Fibroblast of peridontal ligament (primary cell): ENCODE data around the gene PRDX1.
"Not testable (repeated sequence)": the region's sequence is repeated elsewhere in the genome, so short reads cannot be mapped to it uniquely, and the experiment has no call there.

Source experiments
- DNase-seq: peaks from one replicate; pipeline ENCODE4 v3.0.0-alpha.2; 2010; ENCODE audit errors: extremely low read depth

The PRDX1 gene

DNA sequence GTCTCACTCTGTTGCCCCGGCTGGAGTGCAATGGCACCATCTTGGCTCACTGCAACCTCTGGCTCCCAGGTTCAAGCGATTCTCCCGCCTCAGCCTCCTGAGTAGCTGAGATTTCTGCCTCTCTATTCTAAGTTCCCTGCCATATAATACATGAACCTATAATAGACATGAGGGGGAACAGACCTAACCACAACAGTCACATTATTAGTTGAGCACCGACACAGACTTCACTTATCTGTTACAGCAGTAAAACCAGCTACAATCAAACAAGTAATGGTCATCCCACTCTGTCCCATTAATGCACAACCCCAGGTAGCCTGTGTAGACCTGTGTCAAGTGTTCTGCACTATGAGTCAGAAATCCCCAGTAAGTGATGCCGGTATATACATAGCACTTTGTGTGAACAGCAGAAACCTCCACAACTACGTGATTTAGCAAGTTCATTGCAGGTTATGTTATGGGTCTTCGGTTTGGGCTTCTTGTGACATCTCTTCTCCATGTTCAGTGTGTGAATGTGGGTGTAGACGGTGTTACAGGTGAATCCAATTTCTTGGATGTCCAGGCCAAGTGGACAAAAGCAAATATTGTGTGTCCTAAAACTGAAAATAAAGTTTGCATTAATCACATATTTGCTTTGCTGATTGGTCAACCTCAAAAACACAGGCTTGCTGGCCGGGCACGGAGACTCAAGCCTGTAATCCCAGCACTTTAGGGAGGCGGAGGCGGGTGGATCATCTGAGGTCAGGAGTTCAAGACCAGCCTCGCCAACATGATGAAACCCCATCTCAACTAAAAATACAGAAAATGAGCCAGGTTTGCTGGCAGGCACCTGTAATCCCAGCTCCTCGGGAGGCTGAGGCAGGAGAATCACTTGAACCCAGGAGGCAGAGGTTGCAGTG, 18.0 kb downstream of the PRDX1 start:
- DNase-seq: no peak

DNA sequence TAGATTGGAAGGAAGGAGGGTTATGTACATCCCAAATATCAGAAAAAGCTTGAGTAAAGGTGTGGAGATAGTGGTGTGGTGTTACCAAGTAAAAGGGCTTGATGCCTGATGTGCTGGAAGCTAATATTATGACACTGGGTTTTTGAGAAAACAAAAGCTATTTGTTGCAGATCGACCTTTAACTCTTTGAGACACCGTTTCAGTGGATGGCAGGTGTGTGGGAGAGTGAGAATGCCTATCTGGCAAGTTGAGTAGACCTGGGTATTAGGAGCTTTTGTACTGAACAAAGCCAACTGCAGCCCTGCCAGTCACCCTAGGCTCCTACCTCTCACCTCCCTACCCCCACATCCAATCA, 20.2 kb downstream of the PRDX1 start:
- no peak for DNase-seq

DNA sequence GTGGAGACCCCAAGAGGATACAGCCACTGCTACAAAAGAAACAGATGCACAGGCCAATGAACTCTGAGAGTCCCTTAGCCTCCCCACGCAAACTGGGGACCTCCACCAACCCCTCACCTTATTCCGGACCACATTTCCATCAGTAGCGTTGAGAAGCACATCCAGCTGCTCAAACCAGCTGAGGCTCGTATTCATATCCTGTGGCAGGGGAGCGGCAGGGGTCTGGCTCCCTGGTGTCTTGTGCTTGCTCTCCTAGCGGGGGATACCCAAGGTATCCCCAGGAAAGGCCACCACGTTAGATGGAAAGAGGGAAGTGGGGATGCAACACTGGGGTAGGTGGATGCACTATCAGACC, 22.3 kb downstream of the PRDX1 start:
- no peak for DNase-seq

DNA sequence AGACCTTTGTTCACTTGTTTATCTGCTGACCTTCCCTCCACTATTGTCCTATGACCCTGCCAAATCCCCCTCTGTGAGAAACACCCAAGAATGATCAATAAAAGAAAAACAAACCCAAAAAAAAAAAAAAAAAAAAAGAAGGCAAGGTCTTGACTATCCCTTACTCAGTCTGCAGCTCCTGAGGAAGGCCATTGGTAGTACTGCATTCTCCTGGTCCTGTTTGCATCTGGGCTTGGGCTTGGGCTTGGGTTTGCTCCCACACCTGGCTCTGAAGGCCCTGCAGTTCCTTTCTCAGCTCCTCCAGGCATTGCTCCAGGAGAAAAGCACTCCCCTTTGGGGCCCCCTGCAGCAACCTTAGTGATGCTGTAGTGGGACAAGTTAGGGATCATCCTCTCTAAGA, 23.4 kb downstream of the PRDX1 start:
- no peak for DNase-seq

DNA sequence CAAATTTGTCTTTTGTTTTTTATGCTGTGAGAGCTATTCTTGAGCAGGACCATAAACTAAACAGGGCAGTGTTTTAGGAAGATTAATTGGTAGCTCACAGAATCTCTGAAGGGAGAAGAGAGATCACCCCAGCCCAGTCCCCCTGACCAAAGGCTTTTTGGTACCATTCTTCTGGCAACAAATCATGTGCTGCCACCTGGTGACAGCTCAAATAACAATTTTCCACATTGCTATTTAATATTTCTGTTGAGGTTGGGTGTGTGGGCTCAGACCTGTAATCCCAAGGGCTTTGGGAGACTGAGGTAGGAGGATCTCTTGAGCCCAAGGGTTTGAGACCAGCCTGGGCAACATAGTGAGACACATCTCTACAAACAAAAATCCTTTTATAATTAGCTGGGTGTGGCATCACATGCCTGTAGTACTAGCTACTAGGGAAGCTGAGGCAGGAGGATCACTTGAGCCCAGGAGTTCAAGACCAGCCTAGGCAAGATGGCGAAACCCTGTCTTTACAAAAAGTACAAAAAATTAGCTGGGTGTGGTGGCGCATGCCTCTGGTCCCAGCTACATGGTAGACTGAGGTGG, 28.5 kb downstream of the PRDX1 start:
- DNase-seq: peak; percentile 70

DNA sequence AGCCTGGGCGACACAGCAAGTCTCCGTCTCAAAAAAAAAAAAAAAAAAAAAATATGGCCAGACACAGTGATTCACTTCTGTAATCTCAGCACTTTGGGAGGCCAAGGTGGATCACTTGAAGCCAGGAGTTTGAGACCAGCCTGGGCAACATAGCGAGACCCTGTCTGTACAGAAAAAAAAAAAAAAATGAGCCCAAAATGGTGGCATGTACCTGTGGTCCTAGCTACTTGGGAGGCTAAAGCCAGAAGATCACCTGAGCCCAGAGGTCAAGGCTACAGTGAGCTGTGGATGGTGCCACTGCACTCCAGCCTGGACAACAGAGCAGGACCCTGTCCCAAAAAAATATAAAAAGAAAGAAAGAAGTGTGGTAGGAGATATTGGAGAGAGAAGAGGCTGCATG, 29.0 kb downstream of the PRDX1 start:
- no peak for DNase-seq

DNA sequence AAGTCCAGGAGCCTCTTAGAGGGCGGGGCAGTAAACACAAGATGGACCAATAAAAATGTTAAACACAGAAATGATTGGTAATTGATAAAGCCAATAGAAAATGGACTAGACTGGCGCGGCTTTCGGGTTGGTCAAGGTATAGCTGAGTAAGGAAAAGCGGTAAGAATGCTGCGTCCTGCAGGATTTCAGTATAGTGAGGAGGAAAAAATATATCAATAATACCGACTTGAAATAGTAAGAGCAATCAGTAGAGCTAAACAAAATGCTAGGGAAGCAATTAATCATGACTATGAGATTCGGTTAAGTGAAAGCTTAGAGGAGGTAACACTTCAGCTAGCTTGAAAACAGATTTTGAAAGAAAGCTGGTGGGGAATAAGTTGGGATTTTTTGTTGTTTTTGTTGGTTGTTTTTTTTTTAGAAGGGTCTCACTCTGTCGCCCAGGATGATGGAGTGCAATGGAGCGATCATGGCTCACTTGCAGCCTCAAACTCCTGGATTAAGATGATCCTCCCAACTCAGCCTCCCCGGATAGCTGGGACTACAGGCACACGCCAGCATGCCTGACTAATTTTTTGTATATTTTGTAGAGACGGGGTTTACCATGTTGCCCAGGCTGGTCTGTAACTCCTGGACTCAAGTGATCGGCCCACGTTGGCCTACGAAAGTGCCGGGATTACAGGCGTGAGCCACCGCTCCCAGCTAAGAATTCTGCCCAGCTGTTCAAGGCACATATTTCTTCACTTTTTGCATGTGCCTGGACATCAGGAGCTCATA, 30.0 kb downstream of the PRDX1 start:
- no peak for DNase-seq

DNA sequence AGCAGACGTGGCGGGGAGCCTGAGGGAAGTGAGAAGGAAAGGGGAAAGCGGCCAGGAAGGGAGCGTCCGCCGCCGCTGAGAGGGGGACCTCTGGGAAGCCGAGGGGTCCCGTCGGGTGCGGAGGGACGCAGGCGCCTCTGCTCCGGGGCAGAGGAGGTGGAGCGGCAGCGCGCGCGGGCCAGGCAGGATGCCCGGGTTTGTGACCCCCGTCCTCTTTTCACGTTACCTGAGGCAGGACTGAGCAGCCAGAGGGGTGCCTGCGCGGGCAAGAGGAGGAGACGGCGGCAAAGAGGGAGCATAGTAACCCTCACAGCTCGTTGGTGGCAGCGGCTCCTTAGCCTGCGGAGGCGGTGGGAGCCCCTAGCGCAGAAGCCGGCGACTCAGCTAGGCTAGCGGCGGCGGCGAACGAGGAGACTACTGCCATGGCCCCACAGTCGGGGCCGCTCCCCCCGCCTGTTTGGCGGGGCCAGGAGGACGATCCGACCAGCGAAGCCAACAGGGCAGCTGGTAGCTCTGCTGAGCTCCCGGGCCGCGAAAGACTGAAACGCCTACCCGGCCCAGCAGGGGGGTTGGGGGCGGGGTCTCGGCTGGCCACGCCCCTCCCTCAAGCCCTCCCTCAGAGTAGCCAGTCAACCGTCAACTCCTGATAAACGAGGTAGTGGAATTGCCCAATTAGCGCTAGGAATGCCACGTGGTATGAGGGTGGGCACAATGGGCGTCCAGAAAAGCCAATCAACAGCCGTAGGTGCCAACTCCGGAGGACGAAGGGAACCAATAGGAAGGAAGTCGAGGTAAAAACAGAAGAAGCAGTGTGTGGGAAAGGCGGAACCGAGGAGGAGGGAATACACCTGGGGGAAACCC, 30.8 kb downstream of the PRDX1 start, which contains the start of gene TESK2:
Gene TESK2, minus strand, starts transcription at position 538 of the 861 bp plus-strand sequence. CDS start 33,378 bp downstream, outside the sequence.
- DNase-seq: peak; percentile 99

DNA sequence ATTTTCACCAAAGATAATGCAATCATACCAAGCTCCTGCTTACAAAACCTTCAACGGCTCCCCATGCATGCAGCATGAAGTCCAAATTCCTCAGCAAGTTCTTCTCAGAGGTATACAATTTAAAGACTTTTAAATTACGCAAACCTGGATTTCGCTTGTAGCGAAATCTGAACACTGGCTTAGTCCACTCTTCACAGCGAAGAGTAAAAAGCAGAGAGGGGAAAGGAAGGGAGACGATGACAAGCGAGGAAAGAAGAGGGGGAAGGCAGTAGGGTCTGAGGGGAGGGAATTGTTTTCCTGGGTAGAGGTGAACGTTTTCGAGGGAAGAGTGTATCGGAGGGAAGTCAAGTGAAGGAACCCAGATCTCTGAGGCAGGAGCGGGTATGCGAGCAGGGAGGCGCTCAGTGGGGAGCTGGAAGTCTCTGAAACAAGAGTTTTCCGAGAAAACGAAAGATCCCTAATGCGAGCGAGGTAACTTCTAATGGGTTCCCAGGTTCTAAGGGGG, 31.5 kb downstream of the PRDX1 start:
- peak; percentile 34 for DNase-seq

DNA sequence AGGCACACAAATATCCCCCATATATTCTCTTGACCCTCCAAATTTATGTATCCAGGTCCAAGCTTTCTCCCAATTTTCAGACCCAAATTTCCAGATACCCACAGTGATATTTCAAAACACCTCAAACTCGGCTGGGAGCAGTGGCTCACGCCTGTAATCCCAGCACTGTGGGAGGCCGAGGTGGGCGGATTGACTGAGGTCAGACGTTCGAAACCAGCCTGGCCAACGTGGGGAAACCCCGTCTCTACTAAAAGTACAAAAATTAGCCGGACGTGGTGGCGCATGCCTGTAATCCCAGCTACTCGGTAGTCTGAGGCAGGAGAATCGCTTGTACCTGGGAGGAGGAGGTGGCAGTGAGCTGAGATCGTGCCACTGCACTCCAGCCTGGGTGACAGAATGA, 32.3 kb downstream of the PRDX1 start:
- DNase-seq: not testable (repeated sequence)

DNA sequence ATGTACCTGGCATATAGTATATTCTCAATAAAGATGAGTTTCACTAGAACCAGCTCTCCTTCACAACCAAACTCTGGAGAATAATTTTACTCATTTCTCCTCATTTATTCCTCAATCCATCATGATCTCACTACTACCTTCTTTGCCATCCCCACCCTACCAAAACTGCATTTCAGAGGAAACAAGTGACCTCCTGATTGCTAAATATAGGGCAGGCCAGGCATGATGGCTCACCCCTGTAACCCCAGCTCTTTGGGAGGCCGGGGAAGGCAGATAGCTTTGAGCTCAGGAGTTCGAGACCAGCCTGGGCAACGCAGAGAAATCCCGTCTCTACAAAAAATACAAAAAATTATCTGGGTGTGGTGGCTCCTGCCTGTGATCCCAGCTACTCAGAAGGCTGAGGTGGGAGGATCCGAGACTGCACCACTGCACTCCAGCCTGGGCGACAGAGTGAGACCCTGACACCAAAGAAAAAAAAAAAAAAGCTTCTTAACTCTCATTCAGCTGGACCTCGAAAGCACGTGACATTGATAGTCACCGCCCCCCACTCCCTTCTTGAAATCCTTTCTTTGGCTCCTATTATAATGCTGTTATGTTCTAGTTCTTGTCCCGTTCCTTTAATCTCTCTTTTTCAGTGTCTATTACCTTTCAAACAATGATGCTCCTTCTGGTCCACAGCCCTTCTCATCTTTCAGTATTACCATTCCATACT, 32.9 kb downstream of the PRDX1 start:
- DNase-seq: no peak

DNA sequence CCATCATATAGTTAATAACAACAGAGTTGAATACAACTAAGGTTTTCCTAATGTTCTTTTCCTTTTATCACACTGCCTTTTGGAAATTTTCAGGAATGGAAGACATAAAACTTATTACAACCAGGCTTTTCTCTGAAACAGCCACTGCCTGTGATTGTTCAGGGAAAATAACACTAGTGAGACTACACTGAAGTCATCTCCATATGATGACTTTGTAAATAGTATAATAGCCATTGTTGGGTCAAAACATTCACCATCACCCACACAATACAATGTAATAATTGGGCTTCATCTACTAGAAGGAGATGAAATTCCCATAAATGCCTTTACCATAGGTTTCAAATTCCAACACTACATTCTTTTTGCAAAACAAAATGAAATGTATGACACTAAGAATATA, 35.7 kb downstream of the PRDX1 start:
- DNase-seq: no peak

DNA sequence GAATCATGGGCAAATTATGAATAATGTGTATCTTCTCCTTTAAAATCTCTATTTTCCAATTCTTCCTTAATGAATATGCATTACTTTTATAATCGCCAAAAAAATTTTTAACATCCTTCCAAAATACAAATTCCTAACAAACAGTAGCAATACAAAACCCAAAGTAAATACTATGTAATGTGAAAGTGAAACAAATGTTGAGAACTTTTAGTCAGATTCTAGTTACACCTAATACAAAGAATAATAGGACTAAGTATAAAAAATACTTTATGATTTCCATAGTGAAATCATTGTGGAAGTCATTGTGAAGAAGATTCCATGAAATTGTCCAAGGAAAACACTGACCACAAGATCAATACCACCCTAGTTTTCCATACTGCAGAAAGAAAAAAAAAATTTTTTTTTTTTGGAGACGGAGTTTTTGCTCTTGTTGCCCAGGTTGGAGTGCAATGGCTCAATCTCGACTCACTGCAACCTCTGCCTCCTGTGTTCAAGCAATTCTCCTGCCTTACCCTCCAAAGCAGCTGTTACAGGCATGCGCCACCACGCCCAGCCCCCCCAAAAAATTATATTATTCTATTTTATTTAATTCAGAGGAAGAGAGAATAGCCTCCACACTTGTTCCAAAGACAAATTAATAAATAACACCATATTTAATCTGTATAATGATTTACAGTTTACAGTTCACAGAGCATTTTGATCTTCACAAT, 42.5 kb downstream of the PRDX1 start:
- no peak for DNase-seq

DNA sequence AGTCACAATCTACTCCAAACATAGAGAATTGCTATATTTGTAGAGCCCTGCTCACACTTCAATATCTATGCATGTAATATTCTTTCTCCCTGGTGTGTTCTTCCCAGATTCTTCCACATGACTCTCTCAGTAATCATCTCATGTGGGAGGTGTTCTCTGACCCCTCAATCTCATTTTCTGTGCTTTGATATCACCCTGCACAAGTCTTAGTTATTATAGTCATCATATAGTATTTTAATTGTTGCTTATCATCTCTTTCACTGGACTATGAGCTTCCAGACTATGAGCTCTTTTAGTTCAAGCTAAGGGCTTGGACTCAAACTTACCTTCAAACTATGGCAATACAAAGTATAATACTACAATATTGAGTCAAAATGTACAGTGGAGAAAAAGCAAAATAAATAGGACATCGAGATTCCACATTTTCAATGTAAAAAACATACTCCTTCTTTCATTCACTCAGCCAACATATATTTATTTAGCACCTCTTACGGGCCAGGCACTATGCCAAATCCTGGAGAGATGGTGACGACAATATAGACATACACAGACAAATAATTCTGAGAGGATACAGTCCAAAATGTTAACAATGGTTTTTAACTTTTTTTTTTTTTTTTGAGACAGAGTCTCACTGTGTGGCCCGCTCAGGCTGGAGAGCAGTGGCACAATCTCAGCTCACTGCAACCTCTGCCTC, 43.4 kb downstream of the PRDX1 start:
- DNase-seq: no peak

DNA sequence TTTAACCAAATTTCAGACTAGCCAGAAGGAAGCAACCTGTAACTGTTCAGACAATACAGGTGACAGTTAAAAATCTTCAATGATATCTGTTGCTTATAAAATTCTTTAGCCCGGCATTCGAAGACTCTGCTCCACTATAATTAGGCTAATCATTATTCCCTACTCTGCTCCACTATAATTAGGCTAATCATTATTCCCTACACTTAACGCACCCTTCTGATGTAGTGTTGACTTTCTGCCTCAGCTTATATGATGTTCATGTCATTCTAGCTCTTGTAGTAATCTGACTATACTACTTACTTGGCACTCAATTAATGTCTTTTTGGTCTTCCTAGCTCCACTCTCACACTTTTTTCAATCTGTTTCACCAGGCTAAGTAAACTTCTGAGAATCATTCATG, 44.0 kb downstream of the PRDX1 start:
- DNase-seq: no peak

DNA sequence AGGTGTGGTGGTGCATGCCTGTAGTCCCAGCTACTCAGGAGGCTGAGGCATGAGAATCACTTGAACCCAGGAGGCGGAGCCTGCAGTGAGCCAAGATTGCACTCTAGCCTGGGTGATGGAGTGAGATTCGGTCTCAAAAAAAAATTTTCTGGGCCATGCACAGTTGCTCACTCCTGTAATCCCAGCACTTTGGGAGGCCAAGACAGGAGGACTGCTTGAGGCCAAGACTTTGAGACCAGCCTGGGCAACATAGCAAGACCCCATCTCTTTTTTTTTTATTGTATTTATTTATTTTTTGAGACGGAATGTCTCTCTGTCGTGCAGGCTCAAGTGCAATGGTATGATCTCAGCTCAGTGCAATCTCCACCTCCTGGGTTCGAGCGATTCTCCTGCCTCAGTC, 47.5 kb downstream of the PRDX1 start:
- DNase-seq: not testable (repeated sequence)

DNA sequence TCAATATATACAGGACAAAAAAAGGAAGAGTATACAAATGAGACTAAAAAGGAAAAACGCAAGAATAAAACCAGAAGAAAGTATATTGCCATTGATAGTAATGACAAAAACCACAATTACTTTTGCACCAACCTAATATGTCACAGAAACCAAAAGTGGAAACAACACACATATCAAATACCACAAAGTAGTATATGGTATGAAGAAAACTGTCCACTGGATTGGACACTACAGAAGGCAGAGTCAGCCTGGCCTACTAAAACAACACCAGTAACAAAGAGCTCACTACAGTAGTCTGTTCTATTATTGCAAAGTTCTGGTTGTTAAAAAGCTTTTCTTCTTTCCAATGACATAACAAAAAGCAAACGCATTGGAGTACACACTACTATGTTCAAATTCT, 48.4 kb downstream of the PRDX1 start:
- DNase-seq: no peak

DNA sequence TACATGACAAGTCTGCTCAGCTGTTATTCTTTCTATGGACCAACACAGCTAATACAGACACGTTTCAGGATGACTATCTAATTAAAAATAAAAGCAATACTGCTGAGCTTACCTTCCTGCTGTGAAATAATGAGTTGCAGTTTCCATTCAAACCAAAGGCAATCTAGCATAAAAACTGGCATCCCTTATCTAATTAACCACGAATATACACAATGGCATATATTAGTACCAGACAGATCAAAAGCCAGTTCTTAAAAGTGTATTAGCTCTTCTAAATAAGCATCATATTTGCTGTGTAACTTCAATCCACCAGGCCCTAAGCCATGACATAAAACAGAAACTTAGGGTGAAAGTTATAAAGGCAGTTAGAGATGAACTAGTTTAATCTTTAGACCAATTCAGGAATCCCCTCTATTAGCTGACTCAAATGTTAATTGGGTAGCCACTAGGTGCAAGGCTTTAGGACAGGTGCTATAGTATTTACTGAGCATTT, 51.3 kb downstream of the PRDX1 start:
- no peak for DNase-seq

DNA sequence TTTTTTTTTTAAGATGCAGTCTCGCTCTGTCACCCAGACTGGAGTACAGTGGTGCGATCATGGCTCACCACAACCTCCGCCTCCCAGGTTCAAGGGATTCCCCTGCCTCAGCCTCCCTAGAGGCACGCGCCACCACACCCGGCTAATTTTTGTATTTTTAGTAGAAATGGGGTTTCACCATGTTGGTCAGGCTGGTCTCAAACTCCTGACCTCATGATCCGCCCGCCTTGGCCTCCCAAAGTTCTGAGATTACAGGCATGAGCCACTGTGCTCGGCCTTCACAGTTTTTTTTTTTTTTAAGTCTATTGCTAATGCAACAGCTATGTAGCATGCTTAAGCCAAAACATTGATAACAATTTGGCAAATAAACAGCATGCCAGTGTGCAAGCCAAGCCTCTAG, 54.3 kb downstream of the PRDX1 start:
- DNase-seq: peak; percentile 6
